Measurements from ENCODE around the gene FAM111B. TPM values are rescaled to one million over a fixed set of nuclear protein-coding genes. Genes with fewer than 3 reads are reported as not detected.

The FAM111B gene
- total RNA-seq, 6 experiments from 2014 or later = 6.1 to 16.7 (median 13.5) TPM

- TF ChIP-seq CTCF (IDR thresholded peaks at IDR 0.05) = no peak
- peaks cover 27% of the 10 kb centered on the region; the same call in 1 of the 2 replicates for H3K36me3 Mint-ChIP-seq (ENCODE audit: low read depth)
- no peaks in the 10 kb centered on the region for H3K9me3 Mint-ChIP-seq
- H3K27ac Mint-ChIP-seq = peak overlapping the region; percentile 98
- H3K27me3 Mint-ChIP-seq (ENCODE audit: insufficient read depth) = no peaks in the 10 kb centered on the region; the same call in 1 of the 2 replicates
- peaks cover 66% of the 10 kb centered on the region for H3K4me1 Mint-ChIP-seq (ENCODE audit: low read depth)
- H3K4me3 Mint-ChIP-seq = peak overlapping the region; percentile 97
- peak; percentile 64 for DNase-seq
Measured at GRCh38 chr11:59145534-59145933, 38.5 kb downstream of the FAM111B start.

GRCh38 chr11:59151761-59152160 lies 44.7 kb downstream of the FAM111B start:
- no peak for TF ChIP-seq CTCF (IDR thresholded peaks at IDR 0.05)
- Mint-ChIP-seq H3K27ac (no peak overlapping the region), H3K4me1 (ENCODE audit: low read depth) (peaks cover 19% of the 10 kb centered on the region), H3K27me3 (ENCODE audit: insufficient read depth) (no peaks in the 10 kb centered on the region; the same call in 1 of the 2 replicates), H3K9me3 (no peaks in the 10 kb centered on the region), H3K36me3 (ENCODE audit: low read depth) (peaks cover 27% of the 10 kb centered on the region; the same call in 1 of the 2 replicates), H3K4me3 (no peak overlapping the region)
- DNase-seq = no peak

GRCh38 chr11:59152312-59152951 lies 45.4 kb downstream of the FAM111B start:
- H3K4me1 Mint-ChIP-seq (ENCODE audit: low read depth) = peaks cover 12% of the 10 kb centered on the region
- no peaks in the 10 kb centered on the region; the same call in 1 of the 2 replicates for H3K27me3 Mint-ChIP-seq (ENCODE audit: insufficient read depth)
- H3K27ac Mint-ChIP-seq = no peak overlapping the region
- TF ChIP-seq CTCF (IDR thresholded peaks at IDR 0.05) = no peak
- H3K4me3 Mint-ChIP-seq = no peak overlapping the region
- no peaks in the 10 kb centered on the region for H3K9me3 Mint-ChIP-seq
- no peak for DNase-seq
- peaks cover 23% of the 10 kb centered on the region; the same call in 1 of the 2 replicates for H3K36me3 Mint-ChIP-seq (ENCODE audit: low read depth)

- Mint-ChIP-seq H3K27ac (no peak overlapping the region), H3K4me3 (no peak overlapping the region), H3K27me3 (ENCODE audit: insufficient read depth) (no peaks in the 10 kb centered on the region; the same call in 1 of the 2 replicates), H3K4me1 (ENCODE audit: low read depth) (no peaks in the 10 kb centered on the region), H3K36me3 (ENCODE audit: low read depth) (peaks cover 9% of the 10 kb centered on the region; the same call in 1 of the 2 replicates), H3K9me3 (no peaks in the 10 kb centered on the region)
- no peak for TF ChIP-seq CTCF (IDR thresholded peaks at IDR 0.05)
- DNase-seq = no peak
Measured at GRCh38 chr11:59154610-59155009, 47.6 kb downstream of the FAM111B start.

GRCh38 chr11:59157433-59157832 lies 50.4 kb downstream of the FAM111B start:
- H3K4me3 Mint-ChIP-seq = no peak overlapping the region
- no peak for DNase-seq
- H3K9me3 Mint-ChIP-seq = no peaks in the 10 kb centered on the region
- H3K27ac Mint-ChIP-seq = no peak overlapping the region
- H3K27me3 Mint-ChIP-seq (ENCODE audit: insufficient read depth) = peaks cover 14% of the 10 kb centered on the region
- TF ChIP-seq CTCF (IDR thresholded peaks at IDR 0.05) = no peak
- peaks cover 3% of the 10 kb centered on the region; the same call in 1 of the 2 replicates for H3K36me3 Mint-ChIP-seq (ENCODE audit: low read depth)
- no peaks in the 10 kb centered on the region for H3K4me1 Mint-ChIP-seq (ENCODE audit: low read depth)
